ENCODE measurements around the gene CRYL1.

Gene CRYL1

GRCh38 chr13:20398459-20398858 lies 127.2 kb downstream of the CRYL1 start:
- no peak for DNase-seq (ENCODE audit: low spot score)

GRCh38 chr13:20397896-20398295 lies 127.8 kb downstream of the CRYL1 start:
- DNase-seq (ENCODE audit: low spot score) = no peak

- DNase-seq (ENCODE audit: low spot score) = no peak
These were observed 130.4 kb downstream of the CRYL1 start for GRCh38 chr13:20395061-20395916.

GRCh38 chr13:20394506-20394905 lies 131.2 kb downstream of the CRYL1 start:
- no peak for DNase-seq (ENCODE audit: low spot score)

GRCh38 chr13:20394169-20394501 lies 131.5 kb downstream of the CRYL1 start:
- DNase-seq (ENCODE audit: low spot score) = no peak

GRCh38 chr13:20393273-20394168 lies 132.1 kb downstream of the CRYL1 start:
- no peak for DNase-seq (ENCODE audit: low spot score)

GRCh38 chr13:20392530-20392929 lies 133.1 kb downstream of the CRYL1 start:
- no peak for DNase-seq (ENCODE audit: low spot score)

GRCh38 chr13:20391597-20392452 lies 133.8 kb downstream of the CRYL1 start:
- no peak for DNase-seq (ENCODE audit: low spot score)

- DNase-seq (ENCODE audit: low spot score) = no peak
These were observed 135.0 kb downstream of the CRYL1 start for GRCh38 chr13:20390526-20391175.

GRCh38 chr13:20389696-20390525 lies 135.7 kb downstream of the CRYL1 start:
- DNase-seq (ENCODE audit: low spot score) = no peak

GRCh38 chr13:20388184-20388583 lies 137.5 kb downstream of the CRYL1 start:
- no peak for DNase-seq (ENCODE audit: low spot score)

GRCh38 chr13:20387441-20387971 lies 138.2 kb downstream of the CRYL1 start:
- no peak for DNase-seq (ENCODE audit: low spot score)

GRCh38 chr13:20387006-20387405 lies 138.7 kb downstream of the CRYL1 start:
- no peak for DNase-seq (ENCODE audit: low spot score)

GRCh38 chr13:20383058-20383457 lies 142.6 kb downstream of the CRYL1 start:
- no peak for DNase-seq (ENCODE audit: low spot score)

- DNase-seq (ENCODE audit: low spot score) = no peak
These were observed 144.3 kb downstream of the CRYL1 start for GRCh38 chr13:20381401-20381800.

GRCh38 chr13:20378721-20379120 lies 146.9 kb downstream of the CRYL1 start:
- no peak for DNase-seq (ENCODE audit: low spot score)

GRCh38 chr13:20377720-20378119 lies 147.9 kb downstream of the CRYL1 start:
- no peak for DNase-seq (ENCODE audit: low spot score)

- no peak for DNase-seq (ENCODE audit: low spot score)
These were observed 149.8 kb downstream of the CRYL1 start for GRCh38 chr13:20375871-20376270.

GRCh38 chr13:20373861-20374260 lies 151.8 kb downstream of the CRYL1 start:
- no peak for DNase-seq (ENCODE audit: low spot score)

- no peak for DNase-seq (ENCODE audit: low spot score)
These were observed 153.8 kb downstream of the CRYL1 start for GRCh38 chr13:20371825-20372224.

Data from SW480 (cell line).